ENCODE results near the gene TWIST1.

GRCh38 chr7:19110026-19110730 is 7.3 kb downstream of the TWIST1 start:
- TF ChIP-seq CTCF (conservative IDR thresholded peaks at IDR 0.05; ENCODE audit: low read depth, low read length), result no peak
- TF ChIP-seq EZH2phosphoT487 (IDR thresholded peaks at IDR 0.05; ENCODE audit: borderline replicate concordance, low read length), result no peak

All from PC-3 (cell line).